Measurements from ENCODE around the gene SYNE3. TPM values are rescaled to one million over a fixed set of nuclear protein-coding genes. Genes with fewer than 3 reads are reported as not detected.

The SYNE3 gene
- total RNA-seq, 1 experiment from 2014 or later, result 21.2 TPM

- intact Hi-C loops (cut with micrococcal nuclease; ENCODE audit: unreplicated experiment), result no loop called here
- Histone ChIP-seq H3K36me3 (ENCODE audit: control insufficient read depth, insufficient read depth, low read length) (no peaks in the 10 kb centered on the region), H3K4me1 (no peaks in the 10 kb centered on the region), H3K27me3 (replicated peaks; ENCODE audit: control insufficient read depth, insufficient read depth, low read length) (no peaks in the 10 kb centered on the region), H3K9me3 (no peaks in the 10 kb centered on the region), H3K4me3 (ENCODE audit: low read depth, low read length) (no peak overlapping the region)
- Mint-ChIP-seq H3K27ac (ENCODE audit: unreplicated experiment) (no peak overlapping the region), H3K9me3 (ENCODE audit: unreplicated experiment) (peaks cover 13% of the 10 kb centered on the region), H3K27me3 (ENCODE audit: insufficient read depth, unreplicated experiment) (no peaks in the 10 kb centered on the region), H3K4me3 (ENCODE audit: unreplicated experiment) (no peak overlapping the region), H3K36me3 (ENCODE audit: insufficient read depth, unreplicated experiment) (no peaks in the 10 kb centered on the region), H3K4me1 (ENCODE audit: low read depth, unreplicated experiment) (no peaks in the 10 kb centered on the region)
- CTCF ChIA-PET, result no interaction called here
- no peak for TF ChIP-seq CTCF (IDR thresholded peaks at IDR 0.05; ENCODE audit: insufficient read depth in 1 of 2, low read depth in 1 of 2, low read length in 1 of 2, severe bottlenecking in 1 of 2, unreplicated experiment in 1 of 2)
- DNase-seq, result no peak
- POLR2A ChIA-PET, result no interaction called here
- no TSS peak for BruUV-seq (replicated peaks)
Measured at GRCh38 chr14:95553141-95553540, 36.7 kb upstream of the SYNE3 start.

- Mint-ChIP-seq H3K9me3 (ENCODE audit: unreplicated experiment) (peaks cover 13% of the 10 kb centered on the region), H3K27ac (ENCODE audit: unreplicated experiment) (no peak overlapping the region), H3K4me1 (ENCODE audit: low read depth, unreplicated experiment) (peaks cover 9% of the 10 kb centered on the region), H3K36me3 (ENCODE audit: insufficient read depth, unreplicated experiment) (no peaks in the 10 kb centered on the region), H3K27me3 (ENCODE audit: insufficient read depth, unreplicated experiment) (no peaks in the 10 kb centered on the region), H3K4me3 (ENCODE audit: unreplicated experiment) (no peak overlapping the region)
- no peaks in the 10 kb centered on the region; the same call in 1 of the 2 replicates for H3K36me3 ChIP-seq (ENCODE audit: control insufficient read depth, insufficient read depth, low read length)
- ChIA-PET POLR2A (no interaction called here), CTCF (no interaction called here)
- DNase-seq, result no peak
- H3K27me3 ChIP-seq (replicated peaks; ENCODE audit: control insufficient read depth, insufficient read depth, low read length), result no peaks in the 10 kb centered on the region
- no peak for TF ChIP-seq CTCF (IDR thresholded peaks at IDR 0.05; ENCODE audit: insufficient read depth in 1 of 2, low read depth in 1 of 2, low read length in 1 of 2, severe bottlenecking in 1 of 2, unreplicated experiment in 1 of 2)
- H3K9me3 ChIP-seq, result no peaks in the 10 kb centered on the region
- no TSS peak for BruUV-seq (replicated peaks)
- no peak overlapping the region for H3K4me3 ChIP-seq (ENCODE audit: low read depth, low read length)
- intact Hi-C loops (cut with micrococcal nuclease; ENCODE audit: unreplicated experiment), result no loop called here
- H3K4me1 ChIP-seq, result no peaks in the 10 kb centered on the region; the same call in 1 of the 2 replicates
Measured at GRCh38 chr14:95551435-95551834, 35.0 kb upstream of the SYNE3 start.

GRCh38 chr14:95549656-95550585 lies 33.5 kb upstream of the SYNE3 start:
- Mint-ChIP-seq H3K4me3 (ENCODE audit: unreplicated experiment) (no peak overlapping the region), H3K36me3 (ENCODE audit: insufficient read depth, unreplicated experiment) (no peaks in the 10 kb centered on the region), H3K27ac (ENCODE audit: unreplicated experiment) (peak overlapping the region; percentile 15), H3K9me3 (ENCODE audit: unreplicated experiment) (peaks cover 13% of the 10 kb centered on the region), H3K4me1 (ENCODE audit: low read depth, unreplicated experiment) (peaks cover 9% of the 10 kb centered on the region), H3K27me3 (ENCODE audit: insufficient read depth, unreplicated experiment) (no peaks in the 10 kb centered on the region)
- Histone ChIP-seq H3K36me3 (ENCODE audit: control insufficient read depth, insufficient read depth, low read length) (no peaks in the 10 kb centered on the region; the same call in 1 of the 2 replicates), H3K27me3 (replicated peaks; ENCODE audit: control insufficient read depth, insufficient read depth, low read length) (no peaks in the 10 kb centered on the region), H3K4me3 (ENCODE audit: low read depth, low read length) (no peak overlapping the region), H3K4me1 (no peaks in the 10 kb centered on the region; the same call in 1 of the 2 replicates), H3K9me3 (no peaks in the 10 kb centered on the region)
- no peak for TF ChIP-seq CTCF (IDR thresholded peaks at IDR 0.05; ENCODE audit: insufficient read depth in 1 of 2, low read depth in 1 of 2, low read length in 1 of 2, severe bottlenecking in 1 of 2, unreplicated experiment in 1 of 2)
- DNase-seq, result no peak
- intact Hi-C loops (cut with micrococcal nuclease; ENCODE audit: unreplicated experiment), result no loop called here
- no TSS peak for BruUV-seq (replicated peaks)
- ChIA-PET POLR2A (no interaction called here), CTCF (interaction anchor here (1.3 kb wide), 1 partner anchor 107 kb away, joined by 3 read pairs; no protein-coding TSS in a partner anchor)
